OCI-LY7 (cell line): ENCODE measurements around the gene SLC35C1. TPM values are rescaled to one million over a fixed set of nuclear protein-coding genes. Genes with fewer than 3 reads are reported as not detected.
"Not testable (repeated sequence)": the region's sequence is repeated elsewhere in the genome, so short reads cannot be mapped to it uniquely, and the experiment has no call there.

Experiments used
- BruUV-seq: library from RNA; stranded (reverse); fragments of 400-500 nt; replicated peaks from 2 replicates; lab custom pipeline; 2021; lab: Mats Ljungman, UMichigan
- CTCF ChIA-PET: fragments of 300-600 bp; sonication (Branson Sonifier 250); formaldehyde crosslinking; loops from one replicate; lab custom pipeline; 2022; ENCODE audit warnings: antibody characterized with exemption; ENCODE audit not compliant: unreplicated experiment; lab: Charles Lee
- POLR2A ChIA-PET: fragments of 300-600 bp; sonication (Branson Sonifier 250); formaldehyde crosslinking; loops from one replicate; lab custom pipeline; 2022; ENCODE audit warnings: antibody characterized with exemption; lab: Charles Lee
- DNase-seq: peaks from one replicate; pipeline ENCODE4 v3.0.0-alpha.2; 2015; ENCODE audit warnings: low spot score
- H2AFZ ChIP-seq: fragments of 200-600 bp; sonication (generic), shearing (Covaris generic); 2 replicates; pipeline ENCODE4 v1.6.1; 2014; ENCODE audit warnings: mild to moderate bottlenecking, antibody characterized with exemption, low read length, moderate library complexity
- H3K27ac ChIP-seq: fragments of 200-600 bp; sonication (generic); 2 replicates; pipeline ENCODE4 v1.5.1; 2014; ENCODE audit warnings: mixed run types, low read depth, mild to moderate bottlenecking, moderate library complexity, low read length, inconsistent platforms; ENCODE audit not compliant: poor library complexity, severe bottlenecking
- H3K36me3 ChIP-seq: fragments of 200-600 bp; sonication (generic); 2 replicates; pipeline ENCODE4 v1.6.1; 2014; ENCODE audit warnings: mild to moderate bottlenecking, antibody characterized with exemption, low read length, moderate library complexity, mixed read lengths; ENCODE audit not compliant: insufficient read depth
- H3K4me1 ChIP-seq: fragments of 200-600 bp; sonication (generic); 2 replicates; pipeline ENCODE4 v1.5.1; 2014; ENCODE audit warnings: mild to moderate bottlenecking, low read length; ENCODE audit not compliant: insufficient read depth, poor library complexity, severe bottlenecking
- H3K4me2 ChIP-seq: fragments of 200-600 bp; sonication (generic); 2 replicates; pipeline ENCODE4 v1.6.1; 2014; ENCODE audit warnings: mild to moderate bottlenecking, low read length
- H3K4me3 ChIP-seq: fragments of 200-600 bp; sonication (generic); 2 replicates; pipeline ENCODE4 v1.5.1; 2014; ENCODE audit warnings: mild to moderate bottlenecking, low read depth, low read length; ENCODE audit not compliant: poor library complexity, severe bottlenecking
- H3K79me2 ChIP-seq: fragments of 200-600 bp; sonication (generic); 2 replicates; pipeline ENCODE4 v1.6.1; 2016; ENCODE audit warnings: low read depth, mild to moderate bottlenecking, low read length, moderate library complexity, mixed read lengths; ENCODE audit not compliant: insufficient read depth
- H3K9me2 ChIP-seq: fragments of 200-600 bp; sonication (generic); 2 replicates; pipeline ENCODE4 v1.6.1; 2016; ENCODE audit warnings: mild to moderate bottlenecking, low read length, mixed read lengths; ENCODE audit not compliant: insufficient read depth
- H3K9me3 ChIP-seq: fragments of 200-600 bp; sonication (generic); 2 replicates; pipeline ENCODE4 v1.6.1; 2014; ENCODE audit warnings: mild to moderate bottlenecking, mixed run types, low read length, mixed read lengths
- H4K20me1 ChIP-seq: fragments of 200-600 bp; sonication (generic); 2 replicates; pipeline ENCODE4 v1.6.1; 2014; ENCODE audit warnings: mild to moderate bottlenecking, antibody characterized with exemption, low read length, moderate library complexity, mixed read lengths; ENCODE audit not compliant: insufficient read depth
- EZH2phosphoT487 ChIP-seq: fragments of 200-600 bp; sonication (generic); IDR thresholded peaks from 2 replicates; pipeline ENCODE4 v1.6.1; 2018; ENCODE audit warnings: low read depth, borderline replicate concordance, mild to moderate bottlenecking, mixed run types, antibody characterized with exemption, low read length, moderate library complexity, mixed read lengths
- intact Hi-C: fragments of 100-400 bp; cut with micrococcal nuclease; formaldehyde crosslinking; loops from one replicate; pipeline ENCODE4 v1.10.0; 2022; ENCODE audit not compliant: unreplicated experiment
- total RNA-seq, 2 experiments: library from RNA; depleted of rRNA in 1 of 2; stranded (reverse); fragments of >200 nt in 1 of 2; shearing (Covaris generic) in 1 of 2; gene quantifications; 2 replicates each; pipeline ENCODE4 v1.2.3, GENCODE V29; 2014 to 2022
- TF ChIP-seq, protein P1 (sequence below): fragments of 200-600 bp; sonication (generic); conservative IDR thresholded peaks from 2 replicates; pipeline ENCODE4 v1.5.1; 2014; ENCODE audit warnings: mild to moderate bottlenecking, antibody characterized with exemption, low read length, moderate library complexity, mixed read lengths

SLC35C1 gene
- total RNA-seq, 2 experiments from 2014 or later: 3.3 to 9.2 TPM

DNA sequence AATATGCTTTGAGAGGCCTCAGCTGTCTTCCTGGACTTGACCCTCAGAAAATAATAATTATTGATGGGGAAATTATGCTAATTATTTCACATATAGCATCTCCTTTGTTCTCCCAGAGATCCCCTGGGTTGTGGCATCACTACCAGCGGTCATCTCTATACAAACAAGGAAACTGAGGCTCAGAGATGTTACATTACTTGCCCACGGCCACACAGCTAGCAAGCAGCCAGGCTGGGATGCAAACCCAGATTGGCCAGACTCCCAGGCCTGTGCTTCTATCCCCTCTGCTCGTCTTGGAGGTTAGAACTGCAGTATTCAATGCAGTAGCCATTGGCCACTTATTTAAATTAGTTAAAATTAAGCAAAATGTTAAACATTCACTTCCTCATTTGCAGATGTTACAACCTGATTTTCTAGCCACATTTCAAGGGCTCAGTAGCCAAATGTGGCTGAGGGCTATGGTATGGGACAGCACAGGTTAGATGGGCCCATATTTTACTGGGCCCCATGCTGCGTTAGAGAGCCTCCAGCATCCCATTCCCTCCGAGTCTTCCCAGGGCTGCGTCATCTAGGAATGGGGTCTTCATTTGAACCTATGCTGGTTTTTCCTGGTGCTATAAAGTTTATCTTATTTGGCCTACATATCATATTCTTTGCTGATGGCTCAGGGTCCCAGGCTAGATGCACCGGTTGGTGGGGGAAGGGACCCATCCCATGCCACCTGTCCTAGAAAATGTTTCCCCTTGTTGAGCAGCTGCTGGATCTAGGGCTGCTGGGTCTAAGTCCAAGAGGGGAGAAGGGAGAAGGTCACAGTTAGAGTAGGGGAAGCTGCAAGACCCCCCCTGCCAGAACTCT lies 2.2 kb downstream of the SLC35C1 start:
- no TSS peak for BruUV-seq
- CTCF ChIA-PET: no interaction called here

DNA sequence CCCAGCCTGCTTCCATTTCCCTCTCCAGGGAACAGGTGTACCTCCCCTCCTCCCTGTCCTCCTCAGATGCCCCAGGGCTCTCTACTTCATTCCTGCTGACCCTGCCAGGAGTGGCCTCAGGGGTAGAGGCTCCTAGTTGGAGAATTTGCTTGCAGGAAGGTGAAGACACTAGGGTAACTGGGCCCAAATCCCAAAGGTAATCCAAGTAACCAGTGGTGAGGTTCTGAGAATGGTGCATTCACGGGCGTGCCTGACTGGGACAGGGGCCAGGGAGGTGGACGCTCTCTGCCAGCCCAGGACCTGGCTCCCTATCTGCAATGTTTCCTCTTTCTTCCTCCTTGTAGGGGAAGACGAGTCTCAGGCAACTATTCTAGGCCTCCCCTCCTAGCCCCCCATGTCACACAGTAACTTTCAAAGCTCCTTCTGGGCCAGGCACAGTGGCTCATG lies 2.9 kb downstream of the SLC35C1 start:
- ChIA-PET POLR2A (interaction anchor here (2.0 kb wide), 1 partner anchor 9 kb away, joined by 4 read pairs; no protein-coding TSS in a partner anchor), CTCF (no interaction called here)
- no peak overlapping the region for H2AFZ ChIP-seq
- peak overlapping the region; percentile 79 for H3K4me3 ChIP-seq
- DNase-seq: no peak
- peak overlapping the region; percentile 99 for H3K4me2 ChIP-seq
- BruUV-seq: no TSS peak
- intact Hi-C loops: no loop called here
- H4K20me1 ChIP-seq: no peaks in the 10 kb centered on the region
- TF ChIP-seq, protein P1, sequence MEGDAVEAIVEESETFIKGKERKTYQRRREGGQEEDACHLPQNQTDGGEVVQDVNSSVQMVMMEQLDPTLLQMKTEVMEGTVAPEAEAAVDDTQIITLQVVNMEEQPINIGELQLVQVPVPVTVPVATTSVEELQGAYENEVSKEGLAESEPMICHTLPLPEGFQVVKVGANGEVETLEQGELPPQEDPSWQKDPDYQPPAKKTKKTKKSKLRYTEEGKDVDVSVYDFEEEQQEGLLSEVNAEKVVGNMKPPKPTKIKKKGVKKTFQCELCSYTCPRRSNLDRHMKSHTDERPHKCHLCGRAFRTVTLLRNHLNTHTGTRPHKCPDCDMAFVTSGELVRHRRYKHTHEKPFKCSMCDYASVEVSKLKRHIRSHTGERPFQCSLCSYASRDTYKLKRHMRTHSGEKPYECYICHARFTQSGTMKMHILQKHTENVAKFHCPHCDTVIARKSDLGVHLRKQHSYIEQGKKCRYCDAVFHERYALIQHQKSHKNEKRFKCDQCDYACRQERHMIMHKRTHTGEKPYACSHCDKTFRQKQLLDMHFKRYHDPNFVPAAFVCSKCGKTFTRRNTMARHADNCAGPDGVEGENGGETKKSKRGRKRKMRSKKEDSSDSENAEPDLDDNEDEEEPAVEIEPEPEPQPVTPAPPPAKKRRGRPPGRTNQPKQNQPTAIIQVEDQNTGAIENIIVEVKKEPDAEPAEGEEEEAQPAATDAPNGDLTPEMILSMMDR: no peak
- no peak for TF ChIP-seq EZH2phosphoT487
- peaks cover 27% of the 10 kb centered on the region for H3K4me1 ChIP-seq
- H3K27ac ChIP-seq: no peak overlapping the region
- no peaks in the 10 kb centered on the region for H3K9me2 ChIP-seq
- H3K79me2 ChIP-seq: no peaks in the 10 kb centered on the region
- H3K9me3 ChIP-seq: no peaks in the 10 kb centered on the region
- 0 out of 2 replicates have a peak, but pooled peaks cover 6% of the 10 kb centered on the region for H3K36me3 ChIP-seq

More for the DNA sequence above, 2.2 kb downstream of the SLC35C1 start:
- POLR2A ChIA-PET: interaction anchor here (1.0 to 2.0 kb wide), 4 partner anchors 9 to 40 kb away, joined by 3 to 4 read pairs (median 4); no protein-coding TSS in a partner anchor
- DNase-seq: peak; percentile 13
- Histone ChIP-seq H2AFZ (no peak overlapping the region), H3K79me2 (no peaks in the 10 kb centered on the region), H3K27ac (no peak overlapping the region), H4K20me1 (no peaks in the 10 kb centered on the region), H3K4me3 (peak overlapping the region; percentile 79), H3K9me3 (no peaks in the 10 kb centered on the region), H3K9me2 (no peaks in the 10 kb centered on the region), H3K4me1 (peaks cover 27% of the 10 kb centered on the region), H3K4me2 (peak overlapping the region; percentile 99), H3K36me3 (0 out of 2 replicates have a peak, but pooled peaks cover 6% of the 10 kb centered on the region)
- intact Hi-C loops: no loop called here
- TF ChIP-seq, protein P1: no peak
- no peak for TF ChIP-seq EZH2phosphoT487

DNA sequence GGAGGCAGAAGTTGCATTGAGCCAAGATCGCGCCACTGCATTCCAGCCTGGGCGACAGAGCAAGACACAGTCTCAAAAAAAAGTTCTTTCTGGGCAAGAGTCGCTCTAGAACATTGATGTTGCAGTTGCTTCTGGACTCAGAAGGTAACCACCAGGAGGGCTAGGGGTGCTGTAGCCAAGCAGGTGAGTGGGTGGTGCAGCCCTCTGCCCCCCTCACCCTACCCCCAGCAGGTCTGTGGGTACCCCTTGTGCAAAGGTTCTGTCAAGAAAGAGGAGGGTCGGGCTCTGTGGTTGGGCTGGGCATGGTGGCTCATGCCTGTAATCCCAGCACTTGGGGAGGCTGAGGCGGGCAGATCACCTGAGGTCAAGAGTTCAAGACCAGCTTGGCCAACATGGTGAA lies 3.5 kb downstream of the SLC35C1 start:
- H3K4me1 ChIP-seq: peaks cover 27% of the 10 kb centered on the region
- H3K4me3 ChIP-seq, DNase-seq, H3K79me2 ChIP-seq, H3K36me3 ChIP-seq, H4K20me1 ChIP-seq, H3K4me2 ChIP-seq, intact Hi-C loops, H3K9me2 ChIP-seq, BruUV-seq, H2AFZ ChIP-seq, H3K27ac ChIP-seq, H3K9me3 ChIP-seq, CTCF ChIA-PET: not testable (repeated sequence)
- POLR2A ChIA-PET: interaction anchor here (0.6 kb wide), 1 partner anchor 203 kb away, joined by 4 read pairs; no protein-coding TSS in a partner anchor
